NT2/D1 (cell line): ENCODE data around the gene AIMP1.

Source experiments
- SUZ12 ChIP-seq: IDR thresholded peaks from 2 replicates; pipeline ENCODE4 v1.6.1; 2011; ENCODE audit not compliant: insufficient read length, insufficient read depth; ENCODE audit errors: extremely low read depth
- YY1 ChIP-seq: IDR thresholded peaks from 2 replicates; pipeline ENCODE4 v1.6.1; 2011; ENCODE audit not compliant: insufficient read length, insufficient read depth
- ZNF274 ChIP-seq: IDR thresholded peaks from 2 replicates; pipeline ENCODE4 v1.6.1; 2011; ENCODE audit warnings: mild to moderate bottlenecking, low read depth, low read length

GRCh38 chr4:106317815-106318214, 1.5 kb downstream of the AIMP1 start:
- TF ChIP-seq SUZ12: no peak
- TF ChIP-seq YY1: no peak
- no peak for TF ChIP-seq ZNF274
